GM21737 (cell line): Measurements from ENCODE around the gene OLFML2A.
"Not testable (repeated sequence)": the region's sequence is repeated elsewhere in the genome, so short reads cannot be mapped to it uniquely, and the experiment has no call there.

Experiments
- ATAC-seq: cut with Tn5 transposase; IDR thresholded peaks from one replicate; pipeline ENCODE4 v1.9.1; 2021; ENCODE audit warnings: mild to moderate bottlenecking, moderate library complexity; ENCODE audit not compliant: unreplicated experiment

The OLFML2A gene

DNA sequence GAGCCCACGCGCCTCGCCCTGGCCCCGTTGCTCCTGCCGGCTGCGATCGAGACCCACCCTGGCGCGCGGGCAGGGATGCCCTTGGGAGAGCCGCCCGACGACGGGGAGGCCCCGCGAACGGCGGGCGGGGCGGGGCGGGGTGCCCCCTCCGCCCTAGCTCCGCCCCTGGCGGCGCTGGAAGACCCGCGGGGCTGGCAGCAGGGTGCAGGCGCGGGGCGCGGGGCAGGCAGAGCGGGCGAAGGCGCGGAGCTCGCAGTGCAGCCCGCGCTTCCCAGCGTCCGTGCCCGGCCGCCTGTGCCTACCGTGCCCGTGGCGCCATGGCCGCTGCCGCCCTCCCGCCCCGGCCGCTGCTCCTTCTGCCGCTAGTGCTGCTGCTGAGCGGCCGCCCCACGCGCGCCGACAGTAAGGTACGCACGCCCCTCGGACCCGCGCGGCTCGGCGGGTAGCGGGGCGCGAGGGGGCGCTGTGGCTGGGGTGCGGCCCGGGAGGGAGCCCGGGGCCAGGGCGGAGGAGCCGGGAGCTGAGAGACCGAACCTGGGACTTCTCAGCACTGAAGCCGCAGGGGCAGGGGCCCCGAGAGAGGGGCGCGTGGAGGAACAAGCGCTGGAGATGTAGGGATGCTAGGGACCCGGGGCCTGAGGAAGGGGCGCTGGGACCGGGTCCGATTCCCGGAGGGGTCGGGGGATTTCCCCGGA is at the start of gene OLFML2A:
Gene OLFML2A, plus strand, starts transcription at position 180 of the 695 bp plus-strand sequence. Its CDS starts 138 bp downstream, at position 318.
- no peak for ATAC-seq

GRCh38 chr9:124730772-124731171 is 46.2 kb upstream of the OLFML2A start:
- ATAC-seq: no peak

GRCh38 chr9:124733964-124734740 is 42.8 kb upstream of the OLFML2A start:
- ATAC-seq: no peak

DNA sequence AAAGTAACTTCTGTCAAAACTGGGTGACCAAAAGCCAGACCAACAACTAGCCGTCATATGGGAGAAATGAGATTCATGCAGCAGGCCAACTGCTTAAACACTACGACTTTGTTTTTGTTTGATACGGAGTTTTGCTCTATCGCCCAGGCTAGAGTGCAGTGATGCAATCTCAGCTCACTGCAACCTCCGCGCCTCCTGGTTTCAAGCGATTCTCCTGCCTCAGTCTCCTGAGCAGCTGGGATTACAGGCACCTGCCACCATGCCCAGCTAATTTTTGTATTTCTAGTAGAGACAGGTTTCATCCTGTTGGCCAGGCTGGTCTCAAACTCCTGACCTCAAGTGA is 42.2 kb upstream of the OLFML2A start:
- ATAC-seq: not testable (repeated sequence)

DNA sequence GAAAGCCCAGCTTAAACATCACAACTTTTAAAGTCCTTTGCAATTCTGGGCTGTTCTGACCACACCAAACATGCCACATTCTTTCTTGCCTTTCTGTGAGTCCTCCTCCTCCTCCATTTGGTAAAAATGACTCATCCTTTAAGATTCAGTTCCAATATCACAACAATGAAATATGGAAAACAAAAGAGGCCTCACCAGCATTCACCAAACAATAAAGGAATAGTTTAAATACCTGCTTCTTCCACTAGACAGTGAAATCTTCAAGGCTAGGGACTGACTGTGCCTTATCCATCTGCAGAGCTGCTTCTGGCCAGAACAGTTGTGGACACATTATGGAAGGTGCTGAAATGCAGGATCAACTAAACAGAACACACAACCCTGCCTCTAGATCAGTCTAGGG is 41.8 kb upstream of the OLFML2A start:
- no peak for ATAC-seq

- not testable (repeated sequence) for ATAC-seq
These were observed 38.9 kb upstream of the OLFML2A start for GRCh38 chr9:124738075-124738474.

- ATAC-seq: no peak
These were observed 37.6 kb upstream of the OLFML2A start for GRCh38 chr9:124739360-124739759.

GRCh38 chr9:124741149-124741548 is 35.8 kb upstream of the OLFML2A start:
- no peak for ATAC-seq

DNA sequence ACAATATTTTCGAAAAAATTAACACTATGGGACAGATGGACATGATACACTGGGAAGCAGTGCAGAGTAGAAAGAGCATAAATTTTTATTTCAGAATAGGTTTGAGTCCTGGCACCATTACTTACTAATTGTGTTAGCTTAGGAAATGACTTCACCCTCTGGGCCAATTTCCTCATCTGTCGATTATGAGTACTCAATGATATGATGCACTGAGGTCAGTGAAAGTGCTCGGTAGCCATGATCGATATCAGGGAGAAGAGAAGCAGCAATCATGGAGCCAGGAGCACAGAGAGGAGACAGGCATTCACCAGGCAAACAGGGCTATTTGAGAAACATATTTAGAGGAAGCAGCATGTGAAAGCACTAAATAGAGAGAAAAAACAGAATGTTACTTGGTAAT is 35.3 kb upstream of the OLFML2A start:
- no peak for ATAC-seq

DNA sequence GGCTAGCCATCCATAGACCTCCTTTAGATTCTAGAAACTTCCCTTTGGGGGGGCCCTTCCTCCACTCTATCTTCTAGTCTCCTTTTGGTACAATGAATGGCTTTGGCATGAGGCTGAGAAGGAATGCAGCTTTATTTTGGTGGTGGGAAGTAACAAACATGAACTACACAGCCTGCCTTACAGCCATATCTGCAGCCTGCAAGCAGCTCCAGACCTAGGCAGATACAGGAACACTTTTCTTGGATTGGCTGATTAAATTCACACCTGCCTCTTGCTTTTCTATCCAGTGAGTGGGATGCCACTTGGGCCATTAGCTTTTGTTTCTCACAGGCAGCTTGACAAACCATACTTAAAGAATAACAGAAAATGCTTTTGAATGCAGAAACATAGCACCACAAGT is 34.0 kb upstream of the OLFML2A start:
- ATAC-seq: no peak

DNA sequence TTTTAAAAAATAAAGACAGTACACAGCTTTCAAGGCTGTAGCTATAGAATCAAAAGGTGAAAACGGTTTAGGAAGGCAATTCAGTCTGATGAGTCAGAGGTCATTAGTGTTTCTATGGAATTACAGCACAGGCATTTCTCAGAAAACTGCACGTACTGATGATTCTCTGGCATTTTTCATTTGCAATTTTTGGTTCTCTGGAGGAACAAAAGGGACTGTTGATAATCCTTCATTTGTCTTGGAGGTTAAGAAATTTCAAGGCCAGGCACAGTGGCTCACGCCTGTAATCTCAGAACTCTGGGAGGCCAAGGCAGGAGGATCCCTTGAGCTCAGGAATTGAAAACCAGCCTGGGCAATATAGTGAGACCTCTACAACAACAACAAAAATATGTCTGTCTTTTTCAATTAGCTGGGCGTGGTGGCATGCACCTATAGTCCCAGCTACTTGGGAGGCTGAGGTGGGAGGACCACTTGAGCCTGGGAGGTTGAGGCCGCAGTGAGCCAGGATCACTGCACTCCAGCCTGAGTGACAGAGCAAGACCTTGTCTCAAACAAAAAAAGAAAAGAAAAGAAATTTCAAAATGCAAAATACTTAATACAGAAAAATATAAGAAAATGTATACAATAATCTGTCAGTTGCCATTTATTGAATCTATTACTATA is 33.1 kb upstream of the OLFML2A start:
- no peak for ATAC-seq

GRCh38 chr9:124747065-124747464 is 29.9 kb upstream of the OLFML2A start:
- no peak for ATAC-seq

DNA sequence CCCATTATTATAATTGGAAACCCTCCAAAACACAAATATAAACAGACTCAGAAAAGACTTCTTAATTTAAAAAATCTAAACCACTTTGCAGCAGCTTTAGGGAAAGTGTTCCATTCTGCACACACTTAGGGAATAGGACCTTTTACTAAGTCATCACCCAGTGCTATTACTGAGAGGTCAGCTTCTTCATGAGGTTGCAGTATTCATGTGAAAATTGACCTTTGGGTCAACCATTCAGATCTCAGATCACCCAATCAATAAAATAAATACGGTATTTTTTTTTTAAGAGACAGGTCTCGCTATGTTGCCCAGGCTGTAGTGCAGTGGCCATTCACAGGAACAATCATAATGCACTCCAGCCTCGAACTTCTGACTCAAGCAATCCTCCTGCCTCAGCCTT is 27.6 kb upstream of the OLFML2A start:
- no peak for ATAC-seq

DNA sequence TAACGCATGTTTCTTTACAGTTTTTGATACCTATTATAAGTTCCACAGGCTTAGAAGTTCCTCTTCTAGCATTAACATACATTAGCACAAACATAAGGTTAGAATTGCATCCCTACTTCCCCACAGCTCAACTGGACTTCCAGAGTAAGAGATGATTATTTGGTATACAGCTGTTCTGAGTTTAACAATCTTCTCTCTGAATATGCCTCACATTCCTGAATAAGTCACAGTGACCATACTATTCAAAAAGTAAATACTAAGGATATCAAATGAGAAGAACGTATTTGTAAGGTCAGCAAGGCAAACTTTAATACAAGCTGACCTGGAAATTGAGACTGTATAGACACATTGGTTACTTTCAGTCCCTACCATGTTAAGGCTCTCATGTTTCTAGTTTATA is 27.2 kb upstream of the OLFML2A start:
- ATAC-seq: no peak

DNA sequence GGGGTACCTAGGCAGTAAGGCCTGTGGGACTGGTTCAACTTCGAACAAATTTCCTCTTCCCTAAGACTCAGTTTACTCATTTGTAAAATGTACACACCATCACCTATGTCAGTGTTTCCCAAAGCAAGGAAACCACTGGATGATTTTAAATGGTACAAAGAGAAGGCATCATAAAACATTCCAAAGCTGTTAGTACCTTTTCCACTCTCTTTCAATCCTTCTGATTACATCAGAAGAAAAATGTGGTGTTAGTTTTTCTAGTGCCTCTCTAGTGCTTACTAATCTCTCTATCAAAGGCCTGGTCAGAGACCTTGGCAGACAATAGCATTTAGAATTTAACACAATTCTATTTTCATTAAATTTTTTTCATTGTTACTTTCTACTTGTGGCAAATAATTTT is 24.0 kb upstream of the OLFML2A start:
- ATAC-seq: no peak

DNA sequence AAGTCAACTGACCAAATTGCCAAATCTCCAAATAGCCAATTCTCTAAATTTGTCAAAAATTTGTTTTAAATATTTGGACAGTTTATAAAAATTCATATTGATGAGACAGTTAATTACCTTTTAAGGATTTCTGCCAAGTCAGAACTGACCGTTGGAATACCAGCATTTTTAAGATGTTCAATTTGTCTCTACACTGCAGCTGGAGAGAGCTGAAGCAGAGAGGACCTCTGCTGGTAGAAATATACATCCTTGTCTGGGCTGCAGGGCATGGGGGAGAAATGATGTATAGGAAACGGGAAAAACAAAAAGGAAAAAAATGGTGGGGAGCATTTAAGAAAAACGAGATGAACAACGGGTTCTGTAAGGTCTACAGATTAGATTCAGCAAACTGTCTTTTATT is 22.6 kb upstream of the OLFML2A start:
- no peak for ATAC-seq

- ATAC-seq: no peak
These were observed 21.9 kb upstream of the OLFML2A start for GRCh38 chr9:124755061-124755460.

DNA sequence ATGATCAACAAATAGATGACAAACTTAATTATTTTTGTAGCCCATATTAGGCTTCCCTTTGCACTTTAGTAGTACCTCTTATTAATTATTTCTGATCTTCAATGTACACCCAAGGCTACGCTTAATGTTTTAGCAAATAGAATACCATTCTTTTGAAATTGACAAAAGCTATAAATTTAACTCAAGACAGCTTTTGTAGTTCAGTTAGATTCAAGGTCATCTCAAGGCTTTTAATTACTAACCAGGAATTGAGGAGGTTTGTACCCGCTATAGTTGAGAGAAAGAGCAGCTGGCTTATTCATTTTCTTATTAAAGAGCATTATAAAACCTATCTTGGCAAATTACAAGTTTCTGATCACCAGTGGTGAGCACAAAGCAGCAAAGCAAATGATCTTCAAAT is 20.9 kb upstream of the OLFML2A start:
- no peak for ATAC-seq

GRCh38 chr9:124757616-124758015 is 19.3 kb upstream of the OLFML2A start:
- no peak for ATAC-seq

GRCh38 chr9:124758061-124758460 is 18.9 kb upstream of the OLFML2A start:
- no peak for ATAC-seq

- ATAC-seq: no peak
These were observed 18.2 kb upstream of the OLFML2A start for GRCh38 chr9:124758691-124759090.

DNA sequence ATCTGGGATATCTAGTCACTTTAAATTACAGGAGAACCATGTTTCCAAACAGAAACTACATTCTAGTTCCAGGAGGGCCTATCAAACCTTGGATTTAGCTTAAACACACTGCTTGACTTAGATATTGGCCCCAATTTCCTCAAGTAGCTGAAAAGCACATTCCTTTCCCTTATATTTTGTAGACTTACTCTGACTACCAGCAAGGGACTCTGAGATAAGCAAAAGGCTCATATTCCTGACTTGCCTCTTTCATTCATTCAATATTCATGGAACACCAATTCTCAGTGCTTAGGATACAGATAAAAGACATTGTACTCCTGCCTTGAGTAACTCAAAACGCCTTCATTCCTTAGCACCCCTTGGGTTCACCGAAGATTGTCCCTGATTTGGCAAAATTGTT is 17.6 kb upstream of the OLFML2A start:
- ATAC-seq: no peak
